SU-DHL-6 (cell line): ENCODE data around the gene NTSR1.

Experiments used
- H2AFZ ChIP-seq: fragments of 200-600 bp; sonication (generic); 2 replicates; pipeline ENCODE4 v1.6.1; 2014; ENCODE audit warnings: low read depth, mild to moderate bottlenecking, moderate library complexity, mixed read lengths, antibody characterized with exemption, low read length; ENCODE audit not compliant: severe bottlenecking
- H3F3A ChIP-seq: fragments of 200-600 bp; shearing (Covaris generic); 2 replicates; pipeline ENCODE4 v1.6.0; 2016; ENCODE audit warnings: antibody characterized with exemption, mild to moderate bottlenecking; ENCODE audit not compliant: insufficient read depth
- H3K27ac ChIP-seq: fragments of 200-600 bp; sonication (generic); 2 replicates; pipeline ENCODE4 v1.5.1; 2016; ENCODE audit warnings: low read depth, mild to moderate bottlenecking, low read length, moderate library complexity, mixed read lengths
- H3K27me3 ChIP-seq: fragments of 200-600 bp; sonication (generic), shearing (Covaris generic); 2 replicates; pipeline ENCODE4 v1.6.0; 2014; ENCODE audit warnings: mild to moderate bottlenecking, low read length
- H3K36me3 ChIP-seq: fragments of 200-600 bp; sonication (generic); 2 replicates; pipeline ENCODE4 v1.6.1; 2014; ENCODE audit warnings: mild to moderate bottlenecking, low read length, mixed read lengths
- H3K4me2 ChIP-seq: fragments of 300-600, 200-600 bp; shearing (Covaris generic), sonication (generic); 2 replicates; pipeline ENCODE4 v1.6.0; 2014; ENCODE audit warnings: low read length, low read depth, mild to moderate bottlenecking; ENCODE audit not compliant: poor library complexity, severe bottlenecking
- H3K4me3 ChIP-seq: fragments of 200-600 bp; sonication (generic); 2 replicates; pipeline ENCODE4 v1.5.1; 2014; ENCODE audit warnings: antibody characterized with exemption, low read length, mild to moderate bottlenecking, mixed read lengths; ENCODE audit not compliant: insufficient read depth, poor library complexity, severe bottlenecking
- H3K79me2 ChIP-seq: fragments of 200-600 bp; sonication (generic); 2 replicates; pipeline ENCODE4 v1.6.1; 2014; ENCODE audit warnings: mild to moderate bottlenecking, low read length, moderate library complexity; ENCODE audit not compliant: insufficient read depth
- H3K9ac ChIP-seq: fragments of 200-600 bp; sonication (generic); 2 replicates; pipeline ENCODE4 v1.7.0; 2014; ENCODE audit warnings: mild to moderate bottlenecking, low read length
- H3K9me2 ChIP-seq: fragments of 200-600 bp; sonication (generic); replicated peaks from 2 replicates; pipeline ENCODE4 v1.6.1; 2014; ENCODE audit warnings: low read length; ENCODE audit not compliant: insufficient read depth
- H3K9me3 ChIP-seq: fragments of 200-600 bp; sonication (generic); 2 replicates; pipeline ENCODE4 v1.6.1; 2014; ENCODE audit warnings: low read length, mixed read lengths; ENCODE audit not compliant: insufficient read depth
- H4K20me1 ChIP-seq: fragments of 200-600 bp; sonication (generic); 2 replicates; pipeline ENCODE4 v1.6.1; 2014; ENCODE audit warnings: low read depth, mild to moderate bottlenecking, antibody characterized with exemption, low read length, moderate library complexity, mixed read lengths
- EZH2phosphoT487 ChIP-seq: fragments of 200-600 bp; sonication (generic), shearing (Covaris generic); conservative IDR thresholded peaks from 2 replicates; pipeline ENCODE4 v1.6.1; 2018; ENCODE audit warnings: mild to moderate bottlenecking, antibody characterized with exemption, low read length, moderate library complexity, mixed read lengths
- TF ChIP-seq, protein P1 (sequence below): fragments of 200-600 bp; sonication (generic); IDR thresholded peaks from one replicate; pipeline ENCODE4 v1.5.1; 2017; ENCODE audit warnings: antibody characterized with exemption, mild to moderate bottlenecking, low read length, moderate library complexity; ENCODE audit not compliant: insufficient read depth, poor library complexity, severe bottlenecking

NTSR1 gene

DNA sequence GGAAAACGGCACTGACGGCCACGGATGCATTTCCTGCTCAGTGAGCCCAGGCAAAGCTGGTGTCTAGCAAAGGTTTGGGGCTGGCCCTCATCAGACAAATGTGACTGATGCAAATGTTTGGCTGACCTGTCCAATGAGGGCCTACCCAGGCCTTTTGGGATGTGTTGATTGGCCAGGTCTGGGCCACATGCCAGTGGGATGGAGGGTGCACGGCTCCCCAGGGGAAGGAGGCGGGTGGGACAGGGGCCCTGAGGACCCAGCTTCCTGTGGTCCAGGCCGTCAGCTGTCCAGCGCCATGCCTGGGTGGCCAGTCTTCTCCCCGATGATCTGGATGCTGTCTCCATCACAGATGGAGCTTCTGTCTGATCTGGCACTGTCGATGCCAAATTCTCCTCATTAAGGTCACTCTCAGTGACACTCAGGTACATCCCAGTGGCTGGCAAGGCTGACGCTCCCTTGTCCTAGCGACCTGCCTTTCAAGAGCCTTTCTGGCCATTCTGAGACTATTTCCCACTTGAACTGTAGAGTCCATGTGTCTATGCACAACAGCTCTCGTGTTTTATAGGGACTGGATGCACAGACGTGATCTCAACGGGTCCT lies 43.0 kb downstream of the NTSR1 start:
- no peak for TF ChIP-seq EZH2phosphoT487
- Histone ChIP-seq H3K9ac (no peak overlapping the region), H2AFZ (no peak overlapping the region), H4K20me1 (no peaks in the 10 kb centered on the region), H3K4me2 (no peak overlapping the region), H3K9me3 (no peaks in the 10 kb centered on the region), H3K27me3 (no peaks in the 10 kb centered on the region), H3K79me2 (no peaks in the 10 kb centered on the region), H3K9me2 (no peaks in the 10 kb centered on the region), H3F3A (no peaks in the 10 kb centered on the region), H3K36me3 (no peaks in the 10 kb centered on the region), H3K4me3 (no peak overlapping the region), H3K27ac (no peak overlapping the region)

DNA sequence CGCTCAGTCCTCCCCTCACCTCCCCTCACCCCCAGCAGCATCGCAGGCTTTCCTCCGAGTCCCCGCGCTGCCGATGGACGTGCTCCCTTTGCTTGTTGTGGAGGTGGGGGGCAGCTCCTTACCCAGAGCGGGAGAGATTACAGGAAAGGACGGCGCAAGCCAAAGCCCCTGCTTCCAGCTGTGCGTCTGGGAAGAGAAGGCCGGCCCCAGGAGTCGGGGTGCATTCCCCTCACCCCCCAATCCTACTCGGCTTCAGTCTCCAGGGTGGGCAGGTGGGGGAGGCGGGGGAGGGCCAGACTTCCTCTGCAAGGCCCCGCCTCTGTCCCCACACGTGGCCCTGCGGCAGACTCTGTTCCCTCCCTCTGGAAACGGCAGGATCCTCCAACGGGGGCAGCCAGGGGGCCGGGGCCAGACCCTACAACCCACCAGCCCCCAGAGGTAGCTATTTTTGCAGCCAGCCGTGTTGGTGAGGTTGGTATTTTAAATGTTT lies 43.6 kb downstream of the NTSR1 start:
- no peaks in the 10 kb centered on the region for H3K27me3 ChIP-seq
- H3K4me3 ChIP-seq = no peak overlapping the region
- no peaks in the 10 kb centered on the region for H3F3A ChIP-seq
- H4K20me1 ChIP-seq = no peaks in the 10 kb centered on the region
- TF ChIP-seq, protein P1, sequence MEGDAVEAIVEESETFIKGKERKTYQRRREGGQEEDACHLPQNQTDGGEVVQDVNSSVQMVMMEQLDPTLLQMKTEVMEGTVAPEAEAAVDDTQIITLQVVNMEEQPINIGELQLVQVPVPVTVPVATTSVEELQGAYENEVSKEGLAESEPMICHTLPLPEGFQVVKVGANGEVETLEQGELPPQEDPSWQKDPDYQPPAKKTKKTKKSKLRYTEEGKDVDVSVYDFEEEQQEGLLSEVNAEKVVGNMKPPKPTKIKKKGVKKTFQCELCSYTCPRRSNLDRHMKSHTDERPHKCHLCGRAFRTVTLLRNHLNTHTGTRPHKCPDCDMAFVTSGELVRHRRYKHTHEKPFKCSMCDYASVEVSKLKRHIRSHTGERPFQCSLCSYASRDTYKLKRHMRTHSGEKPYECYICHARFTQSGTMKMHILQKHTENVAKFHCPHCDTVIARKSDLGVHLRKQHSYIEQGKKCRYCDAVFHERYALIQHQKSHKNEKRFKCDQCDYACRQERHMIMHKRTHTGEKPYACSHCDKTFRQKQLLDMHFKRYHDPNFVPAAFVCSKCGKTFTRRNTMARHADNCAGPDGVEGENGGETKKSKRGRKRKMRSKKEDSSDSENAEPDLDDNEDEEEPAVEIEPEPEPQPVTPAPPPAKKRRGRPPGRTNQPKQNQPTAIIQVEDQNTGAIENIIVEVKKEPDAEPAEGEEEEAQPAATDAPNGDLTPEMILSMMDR = no peak
- TF ChIP-seq EZH2phosphoT487 = no peak
- no peaks in the 10 kb centered on the region for H3K9me2 ChIP-seq
- H3K79me2 ChIP-seq = no peaks in the 10 kb centered on the region
- no peaks in the 10 kb centered on the region for H3K36me3 ChIP-seq
- H3K27ac ChIP-seq = no peak overlapping the region
- H3K9me3 ChIP-seq = no peaks in the 10 kb centered on the region
- no peak overlapping the region for H3K9ac ChIP-seq
- no peak overlapping the region for H3K4me2 ChIP-seq
- no peak overlapping the region for H2AFZ ChIP-seq

DNA sequence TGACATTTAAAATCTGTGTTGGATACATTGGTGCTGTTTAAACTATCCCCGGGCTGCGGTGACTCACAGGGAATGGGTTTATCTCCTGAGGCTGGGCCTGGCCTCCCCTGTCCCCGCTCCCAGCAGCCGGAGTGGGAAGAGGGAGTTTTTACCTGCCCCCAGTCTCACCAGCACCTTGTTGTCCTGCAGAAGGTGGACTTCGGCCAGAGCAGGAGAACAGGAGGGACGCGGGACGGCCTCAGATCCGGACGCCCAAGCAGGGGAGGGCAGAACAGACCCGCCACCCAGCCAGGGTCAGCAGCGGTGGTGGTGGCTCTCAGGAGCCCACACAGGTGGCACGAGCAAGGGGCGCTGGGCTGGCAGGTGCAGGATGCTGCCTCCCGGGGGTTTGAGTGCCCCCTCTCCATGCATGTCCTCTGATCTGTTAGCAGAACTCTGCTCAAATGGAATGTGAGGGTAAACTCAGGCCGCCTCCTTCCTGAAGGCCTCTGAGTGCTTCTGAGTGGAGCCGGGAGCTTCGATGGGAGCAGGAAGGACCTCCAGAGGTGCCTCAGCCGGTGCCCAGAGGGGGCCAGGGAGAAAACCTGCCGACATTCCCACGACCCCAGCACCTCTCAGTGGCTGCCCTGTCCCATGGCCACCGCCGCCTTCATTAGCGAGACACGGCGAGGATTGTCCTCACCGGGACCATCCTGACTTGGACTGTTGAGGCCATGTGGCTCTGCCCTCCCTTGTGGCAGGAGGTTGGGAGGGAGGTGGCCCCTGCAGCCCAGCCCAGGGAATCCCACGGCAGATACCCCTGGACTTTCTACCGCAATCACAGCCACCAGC lies 44.2 kb downstream of the NTSR1 start:
- Histone ChIP-seq H2AFZ (no peak overlapping the region), H4K20me1 (no peaks in the 10 kb centered on the region), H3K9me3 (no peaks in the 10 kb centered on the region), H3K36me3 (no peaks in the 10 kb centered on the region), H3K9ac (no peak overlapping the region), H3F3A (no peaks in the 10 kb centered on the region), H3K27ac (no peak overlapping the region), H3K9me2 (no peaks in the 10 kb centered on the region), H3K4me2 (no peak overlapping the region), H3K27me3 (no peaks in the 10 kb centered on the region), H3K4me3 (no peak overlapping the region), H3K79me2 (no peaks in the 10 kb centered on the region)
- TF ChIP-seq, protein P1 = no peak
- no peak for TF ChIP-seq EZH2phosphoT487

DNA sequence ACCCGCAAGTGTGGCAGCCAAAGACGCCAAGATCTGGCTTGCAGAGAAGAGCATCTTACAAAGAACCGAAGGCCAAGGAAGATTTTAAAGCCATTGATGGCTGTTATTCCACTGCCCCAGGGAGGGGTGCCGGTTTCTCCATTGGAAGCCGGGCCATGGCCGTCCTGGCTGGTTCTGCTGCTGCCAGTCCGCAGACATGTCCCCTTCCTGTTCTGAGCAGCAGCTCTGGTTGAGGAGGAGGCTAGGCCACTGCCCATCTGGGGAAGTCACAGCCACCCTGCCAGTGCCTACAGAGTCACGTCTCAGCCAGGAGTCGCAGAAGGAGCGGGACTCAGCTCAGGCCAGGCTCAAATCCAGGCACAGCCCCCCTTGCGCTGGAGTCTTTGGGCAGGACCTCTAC lies 45.0 kb downstream of the NTSR1 start:
- Histone ChIP-seq H3K9ac (no peak overlapping the region), H3K27ac (no peak overlapping the region), H3K79me2 (no peaks in the 10 kb centered on the region), H3K4me2 (no peak overlapping the region), H3K27me3 (no peaks in the 10 kb centered on the region), H3K9me2 (no peaks in the 10 kb centered on the region), H3K4me3 (no peak overlapping the region), H3F3A (no peaks in the 10 kb centered on the region), H3K36me3 (no peaks in the 10 kb centered on the region), H4K20me1 (no peaks in the 10 kb centered on the region), H2AFZ (no peak overlapping the region), H3K9me3 (no peaks in the 10 kb centered on the region)
- TF ChIP-seq EZH2phosphoT487 = no peak
- TF ChIP-seq, protein P1 = no peak
